Measurements from ENCODE around the gene MAMDC2.

MAMDC2 gene

DNA sequence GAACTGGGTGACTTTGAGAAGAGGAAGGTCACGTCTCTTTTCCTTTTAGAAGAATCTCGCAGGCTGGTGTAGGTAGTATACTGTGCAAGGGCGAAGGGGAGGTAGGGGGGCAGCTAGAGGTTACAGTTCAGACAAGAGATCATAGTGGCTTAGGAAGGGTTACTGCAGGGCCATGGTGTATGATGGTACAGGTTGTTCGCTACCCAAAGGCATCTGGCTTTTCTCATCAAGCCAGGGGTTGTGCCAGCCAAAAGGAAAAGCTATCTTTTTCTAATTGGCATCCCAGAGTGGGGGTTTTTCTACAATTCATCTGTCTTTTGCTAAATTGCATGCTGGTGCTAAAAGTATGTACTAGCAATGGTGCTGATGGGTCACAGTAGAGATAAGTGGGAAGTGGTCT, 22.8 kb downstream of the MAMDC2 start:
- no peak for ATAC-seq

GRCh38 chr9:70066874-70067273, 23.2 kb downstream of the MAMDC2 start:
- no peak for ATAC-seq

DNA sequence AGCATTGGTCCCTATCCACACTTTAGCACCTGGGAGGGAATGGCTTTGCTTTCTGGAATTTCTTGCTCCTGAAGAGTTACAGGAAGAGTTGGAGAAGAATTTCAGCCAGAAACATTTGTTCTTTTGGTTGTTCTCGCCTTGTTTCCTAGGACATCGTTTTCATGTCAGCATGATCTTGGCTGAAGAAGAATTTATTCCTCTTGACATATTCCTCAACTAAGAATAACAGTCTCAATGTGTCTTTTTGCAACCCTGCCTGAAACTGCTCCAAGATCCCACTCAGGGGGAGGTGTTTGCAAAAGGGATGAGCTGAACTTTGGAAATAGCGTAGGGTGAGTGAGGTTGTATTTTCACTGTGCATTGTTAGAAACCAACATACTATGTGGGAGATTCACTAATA, 26.1 kb downstream of the MAMDC2 start:
- ATAC-seq: no peak

DNA sequence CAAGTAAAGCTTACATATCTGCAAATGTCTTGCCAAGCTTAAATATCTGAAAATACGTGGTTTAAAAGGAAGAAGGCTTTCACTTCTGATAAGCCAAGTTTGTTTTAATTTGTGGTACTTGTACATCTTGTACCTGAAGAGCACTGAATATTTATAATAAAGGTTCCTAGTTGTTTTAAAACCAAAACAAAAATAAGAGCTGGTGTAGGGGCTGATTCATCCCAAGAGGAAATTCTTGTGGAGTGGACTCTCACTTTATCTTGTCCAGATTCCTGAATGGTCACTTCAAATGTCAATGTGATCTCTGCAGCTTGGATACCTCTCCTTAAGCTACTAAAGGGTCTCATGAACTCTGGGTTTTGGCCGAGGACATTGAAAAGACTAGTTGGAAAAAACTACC, 29.5 kb downstream of the MAMDC2 start:
- no peak for ATAC-seq

- ATAC-seq: no peak
Observed at GRCh38 chr9:70073756-70074155, 30.1 kb downstream of the MAMDC2 start.

DNA sequence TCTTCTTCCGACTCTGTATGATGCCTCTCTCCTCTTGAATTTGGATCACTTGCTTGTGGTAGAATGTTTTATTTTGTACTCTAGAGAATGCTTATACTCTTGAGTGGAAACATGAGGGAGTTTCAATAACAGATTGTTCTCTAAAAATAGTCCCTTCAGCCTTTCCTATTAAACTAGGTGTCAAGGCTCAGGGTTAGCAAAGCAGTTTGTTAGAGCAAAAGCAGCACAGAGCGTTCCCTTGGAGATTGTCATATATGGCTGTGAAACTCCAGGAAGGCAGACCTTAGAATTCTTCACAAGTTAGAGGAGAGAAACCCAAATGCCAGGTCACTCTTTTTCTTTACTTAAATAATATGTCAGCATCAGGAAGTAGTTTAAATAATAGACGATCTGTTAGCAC, 33.0 kb downstream of the MAMDC2 start:
- ATAC-seq: no peak

- ATAC-seq: no peak
Observed at GRCh38 chr9:70079417-70080037, 35.9 kb downstream of the MAMDC2 start.

DNA sequence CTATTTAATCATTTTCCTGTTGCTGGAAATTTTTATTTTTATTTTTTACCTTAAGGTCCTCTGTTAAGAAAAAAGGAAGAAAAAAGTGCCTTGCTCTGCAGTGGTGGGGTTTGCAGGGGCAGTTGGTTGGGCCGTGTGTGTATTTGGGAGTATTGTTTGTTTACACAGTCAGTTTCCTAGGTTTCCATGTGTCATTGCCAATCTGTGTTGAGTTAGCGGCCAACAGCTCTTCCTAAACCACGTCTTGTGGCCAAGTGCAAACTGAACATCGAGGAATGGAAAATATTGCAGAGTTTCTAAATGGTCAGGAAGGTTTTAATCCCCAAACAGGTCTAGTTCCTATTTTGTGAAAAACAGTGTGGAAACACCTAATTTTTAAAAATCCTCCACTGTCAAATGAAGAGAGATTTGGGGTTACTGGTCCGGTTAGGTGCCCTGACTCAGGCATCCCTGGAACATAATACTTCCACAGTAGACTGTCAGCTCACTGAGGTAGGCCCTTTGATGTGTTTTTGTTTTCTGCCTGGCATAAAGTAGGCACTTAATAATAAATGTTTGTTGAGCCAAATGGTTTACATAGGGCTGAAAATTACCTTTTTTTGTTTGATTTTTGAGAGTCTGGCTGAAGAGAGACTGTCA, 37.0 kb downstream of the MAMDC2 start:
- no peak for ATAC-seq

GRCh38 chr9:70081120-70081495, 37.5 kb downstream of the MAMDC2 start:
- ATAC-seq: no peak

- ATAC-seq: no peak
Observed at GRCh38 chr9:70083429-70083828, 39.8 kb downstream of the MAMDC2 start.

- ATAC-seq: no peak
Observed at GRCh38 chr9:70085241-70085640, 41.6 kb downstream of the MAMDC2 start.

DNA sequence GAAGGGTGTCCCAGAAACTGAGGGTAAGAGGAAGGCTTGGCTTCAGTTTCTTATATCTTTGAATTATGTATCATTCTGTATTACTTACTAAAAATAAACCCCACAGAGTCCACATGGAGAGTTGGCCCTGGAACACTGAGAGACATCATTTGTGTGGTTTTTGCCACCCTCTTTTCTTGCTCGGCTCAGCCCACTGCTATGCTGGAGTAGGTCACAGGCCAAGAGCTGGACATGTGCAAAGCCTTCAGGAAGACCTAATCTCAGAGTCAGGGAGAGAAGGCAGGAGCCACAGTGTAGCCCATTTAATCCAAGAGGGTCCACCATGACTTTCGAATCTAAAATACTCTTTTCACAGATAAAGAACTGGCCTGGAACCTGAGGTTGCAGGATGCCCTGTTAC, 47.5 kb downstream of the MAMDC2 start:
- no peak for ATAC-seq

DNA sequence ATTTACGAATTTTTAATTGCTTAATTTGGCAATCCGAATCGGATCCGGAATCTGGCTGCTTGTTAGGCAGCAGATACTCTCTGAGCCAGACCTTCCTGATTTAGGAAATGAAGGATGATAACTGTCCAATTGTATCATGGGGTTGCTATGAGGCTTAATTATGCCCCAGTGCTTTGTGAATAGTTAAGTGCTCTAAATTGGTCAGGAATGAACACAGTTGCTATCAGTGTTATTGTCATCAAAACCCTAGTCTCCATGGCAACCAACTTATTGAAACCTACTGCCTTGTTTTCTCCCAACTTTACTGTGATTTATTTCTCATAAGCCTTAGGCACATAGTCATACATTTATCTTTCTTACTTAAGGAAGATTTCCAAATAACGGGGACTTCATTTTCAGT, 47.9 kb downstream of the MAMDC2 start:
- ATAC-seq: no peak

DNA sequence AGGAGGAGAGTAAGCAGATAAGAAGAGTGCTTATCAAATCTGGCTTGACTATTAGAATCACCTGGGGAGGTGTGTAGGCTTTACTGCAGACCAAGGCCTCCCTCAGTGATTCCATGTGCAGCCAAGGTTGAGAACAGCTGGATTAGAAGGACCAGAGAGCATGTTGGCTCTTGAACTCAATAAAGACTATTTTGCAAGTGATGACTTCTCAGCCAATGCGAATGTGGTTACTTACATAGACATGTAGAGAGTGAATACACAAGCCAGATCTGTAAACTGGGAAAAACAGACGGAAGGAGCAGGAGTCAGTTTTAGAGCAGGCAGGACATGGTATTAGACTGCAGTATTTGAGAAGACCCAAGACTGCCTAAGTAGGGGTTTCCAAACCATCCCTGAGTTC, 48.5 kb downstream of the MAMDC2 start:
- no peak for ATAC-seq

DNA sequence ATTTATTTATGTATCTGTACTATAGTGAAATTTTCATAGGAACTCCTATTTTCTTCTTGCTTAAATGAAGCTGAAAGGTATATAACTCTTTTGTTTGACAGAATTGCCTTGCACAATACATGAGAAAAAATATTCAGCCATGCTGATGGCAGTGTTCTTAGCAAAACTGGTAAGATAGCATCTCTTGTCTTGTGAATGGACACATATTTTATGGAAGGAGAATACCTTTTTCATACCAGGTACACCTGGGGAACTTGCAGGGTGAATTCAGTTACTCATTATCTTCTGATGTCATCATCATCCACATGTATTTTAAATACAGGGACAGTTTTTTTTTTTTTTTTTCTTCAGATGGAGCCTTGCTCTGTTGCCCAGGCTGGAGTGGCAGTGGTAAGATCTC, 49.4 kb downstream of the MAMDC2 start:
- ATAC-seq: no peak

DNA sequence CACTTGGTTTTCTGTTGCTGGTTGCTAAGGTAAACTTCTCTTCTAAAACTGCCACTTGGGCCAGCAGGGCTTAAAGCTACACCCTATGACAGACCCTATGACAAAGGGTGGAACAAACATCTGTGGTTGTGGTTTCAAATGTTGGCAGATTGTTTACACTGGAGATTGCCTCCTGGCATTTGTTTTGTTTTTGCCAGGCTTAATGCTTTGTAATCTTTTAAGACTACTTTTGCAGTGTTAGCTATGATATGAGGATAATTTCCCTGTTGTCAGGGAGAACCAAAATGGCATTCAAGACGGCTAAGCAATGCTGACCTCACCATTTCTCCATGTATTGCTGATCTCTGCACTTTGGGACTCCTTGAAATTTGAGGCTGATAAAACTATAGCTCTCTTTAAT, 50.3 kb downstream of the MAMDC2 start:
- no peak for ATAC-seq

GRCh38 chr9:70094747-70095146, 51.1 kb downstream of the MAMDC2 start:
- ATAC-seq: no peak

DNA sequence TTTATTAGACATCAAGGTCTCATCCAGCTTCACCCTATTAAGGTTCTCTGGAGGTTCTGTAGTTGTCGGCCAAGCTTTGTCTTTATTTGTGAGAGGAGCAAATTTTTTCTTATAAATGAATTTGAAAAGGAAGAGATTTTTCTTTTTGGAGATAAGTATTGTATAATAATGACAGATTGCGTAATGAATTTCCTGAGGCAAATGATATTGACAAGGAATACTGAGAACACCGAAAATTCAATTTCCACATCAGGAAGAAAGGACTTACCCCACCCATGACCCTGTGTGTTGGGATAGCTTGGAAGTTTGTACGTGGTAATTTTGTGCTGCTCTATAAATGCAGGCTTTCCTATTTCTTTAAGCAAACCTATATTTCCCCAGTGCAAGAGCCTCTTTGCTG, 53.5 kb downstream of the MAMDC2 start:
- no peak for ATAC-seq

- ATAC-seq: no peak
Observed at GRCh38 chr9:70100362-70100761, 56.7 kb downstream of the MAMDC2 start.

- no peak for ATAC-seq
Observed at GRCh38 chr9:70101265-70101664, 57.6 kb downstream of the MAMDC2 start.

DNA sequence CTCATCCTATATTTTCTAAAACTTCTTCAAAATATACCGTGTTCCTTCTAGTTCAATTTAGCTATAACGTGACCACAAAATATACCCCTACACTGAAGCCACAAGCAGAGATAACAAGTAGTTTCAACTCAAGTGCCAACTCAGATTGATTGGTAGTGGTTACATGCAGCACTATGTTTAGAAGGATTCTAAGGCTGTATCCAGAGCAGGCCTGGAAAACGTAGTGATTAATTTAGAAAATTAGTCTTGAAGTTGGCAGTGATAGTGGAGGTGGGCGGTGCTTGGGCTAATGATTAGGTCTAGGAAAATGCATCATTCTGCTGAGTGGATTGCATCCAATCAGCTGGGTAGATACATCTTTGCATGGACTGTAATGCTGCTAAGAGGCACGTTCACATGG, 61.5 kb downstream of the MAMDC2 start:
- no peak for ATAC-seq

GRCh38 chr9:70106571-70106970, 62.9 kb downstream of the MAMDC2 start:
- no peak for ATAC-seq

GRCh38 chr9:70107558-70107957, 63.9 kb downstream of the MAMDC2 start:
- ATAC-seq: no peak

DNA sequence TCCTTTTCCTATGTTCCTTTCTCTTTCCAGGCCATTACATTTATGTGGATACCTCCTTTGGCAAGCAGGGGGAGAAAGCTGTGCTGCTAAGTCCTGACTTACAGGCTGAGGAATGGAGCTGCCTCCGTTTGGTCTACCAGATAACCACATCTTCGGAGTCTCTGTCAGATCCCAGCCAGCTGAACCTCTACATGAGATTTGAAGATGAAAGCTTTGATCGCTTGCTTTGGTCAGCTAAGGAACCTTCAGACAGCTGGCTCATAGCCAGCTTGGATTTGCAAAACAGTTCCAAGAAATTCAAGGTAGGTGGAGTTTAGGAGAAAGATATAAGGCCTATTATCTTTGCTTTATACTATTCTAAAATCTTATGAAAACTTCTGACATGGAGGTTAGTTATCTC, 64.5 kb downstream of the MAMDC2 start:
- no peak for ATAC-seq
